NB4 (cell line): ENCODE results near the gene DLX2.

Experiments
- DNase-seq: peaks from one replicate; pipeline ENCODE4 v3.0.0; 2010; ENCODE audit warnings: low read depth
- H3K4me3 ChIP-seq: one replicate; pipeline ENCODE4 v1.5.1; 2011; ENCODE audit warnings: mild to moderate bottlenecking, low read depth, low read length, moderate library complexity
- CTCF ChIP-seq: IDR thresholded peaks from one replicate; pipeline ENCODE4 v1.5.1; 2012; ENCODE audit warnings: low read depth, low read length
- MAX ChIP-seq: IDR thresholded peaks from 2 replicates; pipeline ENCODE4 v1.6.1; 2011; ENCODE audit warnings: low read depth, low read length
- MYC ChIP-seq: IDR thresholded peaks from 2 replicates; pipeline ENCODE4 v1.6.1; 2011; ENCODE audit warnings: low read depth, low read length
- POLR2A ChIP-seq: IDR thresholded peaks from 2 replicates; pipeline ENCODE4 v1.6.1; 2011; ENCODE audit warnings: mild to moderate bottlenecking; ENCODE audit not compliant: insufficient read length; ENCODE audit errors: extremely low read depth

The DLX2 gene

GRCh38 chr2:172098650-172099471, 3.8 kb downstream of the DLX2 start:
- TF ChIP-seq MAX (peak; percentile 83), CTCF (no peak), POLR2A (no peak)
- H3K4me3 ChIP-seq: peak overlapping the region; percentile 34
- DNase-seq: peak; percentile 76

DNA sequence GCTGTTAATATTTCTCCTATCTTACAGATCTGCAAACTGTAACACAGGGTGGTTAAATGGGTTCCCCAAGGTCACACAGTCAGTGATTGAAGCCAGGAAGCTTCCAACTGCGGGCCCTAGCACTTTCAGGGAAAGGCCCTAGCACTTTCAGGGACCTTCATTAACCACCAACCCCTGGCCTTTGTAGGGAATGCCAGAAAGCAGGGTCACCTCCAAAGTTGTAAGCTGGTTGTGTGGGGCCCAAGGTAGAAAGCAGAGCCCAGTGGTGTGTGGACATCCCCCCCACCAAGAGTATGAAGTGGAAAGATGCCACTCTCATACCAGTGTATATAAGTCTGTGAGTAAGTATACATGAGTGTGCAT, 4.4 kb downstream of the DLX2 start:
- no peak for DNase-seq

DNA sequence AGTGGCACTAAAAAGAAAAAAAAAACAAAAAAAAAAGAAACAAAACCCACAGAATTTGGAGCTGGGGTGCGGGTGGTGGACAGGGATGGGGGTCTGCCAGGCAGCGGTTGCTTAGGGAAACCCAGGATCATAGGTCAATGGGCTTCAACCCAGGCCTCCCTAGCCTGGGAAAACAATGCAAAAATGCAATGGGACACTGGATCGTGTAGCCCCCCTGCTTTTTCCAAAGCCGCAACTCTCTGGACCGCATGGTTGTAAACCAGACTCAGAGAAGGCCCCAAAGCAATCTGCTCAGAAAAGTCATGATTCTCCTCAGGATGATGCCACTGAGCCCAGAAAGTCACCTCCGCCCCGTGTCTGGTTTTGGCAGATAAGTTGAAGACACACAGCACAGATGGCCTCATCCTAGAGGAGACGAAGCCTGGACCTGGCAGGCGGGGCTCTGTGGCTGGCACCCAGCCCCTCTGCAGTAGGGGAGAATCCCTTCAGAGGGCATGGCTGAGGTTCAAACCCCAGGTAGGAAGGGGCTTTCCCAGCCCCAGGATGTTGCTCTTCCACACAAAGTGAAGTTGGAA, 5.1 kb downstream of the DLX2 start:
- TF ChIP-seq MYC: no peak
- no peak overlapping the region for H3K4me3 ChIP-seq
- no peak for DNase-seq

More for the DNA sequence above, 4.4 kb downstream of the DLX2 start:
- TF ChIP-seq MYC (no peak), MAX (no peak), POLR2A (no peak), CTCF (no peak)
- no peak overlapping the region for H3K4me3 ChIP-seq

DNA sequence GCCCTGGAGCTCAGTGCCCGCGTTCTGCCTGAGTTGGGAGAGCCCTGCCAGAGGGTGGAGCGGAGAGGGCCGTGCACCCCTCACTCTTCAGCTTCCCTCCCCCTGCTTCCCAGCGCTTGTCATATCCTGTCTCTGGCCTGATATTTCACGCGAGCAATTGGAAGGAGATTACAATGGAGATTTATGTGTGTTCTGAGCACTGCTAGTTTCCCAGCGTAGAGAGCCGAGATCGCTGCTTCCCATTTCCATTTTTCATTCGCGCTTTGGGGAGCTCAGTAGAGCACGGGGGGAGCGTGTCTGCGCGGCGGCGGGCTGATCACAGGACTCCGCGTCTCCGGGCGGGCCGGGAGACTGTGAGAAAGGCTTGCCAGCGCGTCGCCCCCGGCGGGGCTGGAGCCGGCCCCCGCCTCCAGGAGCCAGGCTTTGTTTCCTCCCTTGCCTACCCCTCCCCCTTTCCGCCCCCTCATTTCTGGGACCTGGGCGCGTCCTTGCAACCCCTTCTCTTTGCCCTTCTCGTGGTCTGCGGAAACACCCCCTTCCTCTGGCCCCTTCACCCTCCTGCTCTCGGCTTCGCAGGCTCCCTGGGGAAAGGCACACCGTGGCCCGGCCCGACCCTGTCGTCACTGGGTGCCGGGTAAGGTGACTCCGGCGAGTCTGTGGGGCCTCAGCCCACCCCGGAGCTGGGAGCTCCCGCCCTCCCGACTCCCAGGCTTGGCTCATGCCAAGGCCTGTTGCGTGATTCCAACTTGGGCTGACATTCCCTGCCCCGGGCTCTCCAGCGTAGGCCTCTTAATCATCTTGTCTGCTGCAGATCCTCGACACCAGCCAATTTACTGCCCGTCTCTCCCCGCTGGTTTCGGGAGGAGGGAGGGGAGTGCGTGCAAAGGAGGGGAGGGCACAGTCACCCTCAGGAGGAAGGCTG, 5.8 kb downstream of the DLX2 start:
- no peak overlapping the region for H3K4me3 ChIP-seq
- no peak for TF ChIP-seq POLR2A
- no peak for TF ChIP-seq MYC
- TF ChIP-seq CTCF: no peak
- TF ChIP-seq MAX: no peak
- DNase-seq: peak; percentile 49

DNA sequence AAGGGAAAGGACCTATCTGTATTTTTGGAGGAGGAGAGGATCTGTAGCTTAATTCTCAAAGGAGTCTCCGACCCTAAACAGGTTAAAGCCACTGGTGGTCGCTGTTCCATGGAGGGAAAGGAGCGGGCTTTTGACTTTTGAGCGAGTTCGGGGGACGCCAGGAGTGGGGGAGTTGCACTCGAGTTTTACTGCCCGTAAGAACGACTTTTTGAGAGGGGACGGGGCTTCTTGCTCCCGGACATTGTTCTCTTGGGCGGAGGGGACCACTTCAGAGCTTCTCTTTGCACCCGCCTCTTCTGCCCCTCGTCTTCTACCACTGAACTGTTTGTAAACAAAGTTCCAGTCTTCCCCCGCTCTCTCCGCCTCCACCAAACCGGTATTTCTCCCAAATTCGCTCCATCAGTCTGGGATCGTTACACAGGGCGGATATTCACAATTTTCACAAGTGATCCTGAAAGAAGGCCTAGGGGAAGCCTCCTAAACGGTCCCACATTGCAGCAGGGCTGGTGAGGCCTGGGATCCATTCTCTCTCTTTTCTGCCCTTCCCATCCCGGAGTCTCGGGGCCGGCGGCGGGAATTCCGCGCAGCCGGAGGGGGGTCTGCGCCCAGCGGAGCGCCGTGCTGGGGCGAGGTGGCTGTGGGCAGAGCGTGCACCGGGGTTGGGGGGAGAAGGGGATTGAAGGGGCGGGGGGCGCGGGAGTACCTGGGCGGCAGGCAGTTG, 6.6 kb downstream of the DLX2 start:
- DNase-seq: no peak
- no peak overlapping the region for H3K4me3 ChIP-seq
- TF ChIP-seq POLR2A (no peak), CTCF (peak; percentile 34)
